K562 (cell line): ENCODE measurements around the gene BTBD18.

Source experiments
- ELK1 ChIP-seq: sonication (generic); formaldehyde crosslinking; IDR thresholded peaks from 2 replicates; pipeline ENCODE4 v1.8.1; 2022; ENCODE audit warnings: missing genetic modification reagents
- EP300 ChIP-seq: IDR thresholded peaks from 2 replicates; pipeline ENCODE4 v1.6.1; 2012; ENCODE audit warnings: low read length, improper control_type of control experiment
- EZH2 ChIP-seq: IDR thresholded peaks from 2 replicates; pipeline ENCODE4 v1.6.1; 2012; ENCODE audit warnings: low read depth, mild to moderate bottlenecking, inconsistent platforms, low read length, borderline replicate concordance
- GTF2E2 ChIP-seq: fragments of 200-800 bp; sonication (Bioruptor generic); IDR thresholded peaks from 2 replicates; pipeline ENCODE4 v1.6.1; 2016; ENCODE audit warnings: missing genetic modification characterization, missing compliant biosample characterization
- HNRNPLL ChIP-seq: fragments of 200-400 bp; formaldehyde crosslinking; IDR thresholded peaks from 2 replicates; pipeline ENCODE4 v1.6.1; 2017; ENCODE audit warnings: low read length, low read depth, mild to moderate bottlenecking; ENCODE audit not compliant: poor library complexity, severe bottlenecking
- POLR2A ChIP-seq: fragments of 450-650 bp; conservative IDR thresholded peaks from 2 replicates; pipeline ENCODE4 v1.6.1; 2016
- YY1 ChIP-seq, 3 experiments: IDR thresholded peaks; 2 replicates each; pipeline ENCODE4 v1.6.1; 2011; ENCODE audit warnings: low read length in 2 of 3, mild to moderate bottlenecking in 2 of 3, moderate library complexity in 2 of 3, borderline replicate concordance in 1 of 3, control low read depth in 1 of 3, low read depth in 1 of 3; ENCODE audit not compliant: insufficient read depth in 3 of 3, insufficient replicate concordance in 2 of 3, control insufficient read depth in 1 of 3, insufficient read length in 1 of 3; ENCODE audit errors: extremely low read depth in 1 of 3
- ZNF232 ChIP-seq: sonication (generic); formaldehyde crosslinking; IDR thresholded peaks from 2 replicates; pipeline ENCODE4 v1.8.0; 2022; ENCODE audit warnings: mild to moderate bottlenecking, missing genetic modification reagents
- ZNF24 ChIP-seq: fragments of 450-650 bp; IDR thresholded peaks from 2 replicates; pipeline ENCODE4 v1.6.1; 2016
- ZNF511 ChIP-seq: sonication (generic); formaldehyde crosslinking; IDR thresholded peaks from 2 replicates; pipeline ENCODE4 v1.8.0; 2022; ENCODE audit warnings: mild to moderate bottlenecking, missing genetic modification reagents
- ZNF586 ChIP-seq: fragments of 450-650 bp; formaldehyde crosslinking; conservative IDR thresholded peaks from 2 replicates; pipeline ENCODE4 v1.4.0; 2020; ENCODE audit warnings: mild to moderate bottlenecking, moderate library complexity
- ZNF717 ChIP-seq: fragments of 250-450 bp; sonication (Bioruptor Pico); IDR thresholded peaks from 2 replicates; pipeline ENCODE4 v1.5.0; 2021

- TF ChIP-seq ZNF717 (CRISPR knock-in tag) (no peak), ZNF586 (CRISPR knock-in tag) (no peak), POLR2A (no peak), ZNF24 (no peak), ZNF232 (CRISPR knock-in tag) (no peak), EP300 (no peak), ELK1 (no peak), ZNF511 (CRISPR knock-in tag) (no peak), EZH2 (no peak), HNRNPLL (no peak), YY1 (IDR thresholded peaks at IDR 0.05; ENCODE audit: borderline replicate concordance in 1 of 3, control insufficient read depth in 1 of 3, extremely low read depth in 1 of 3, insufficient read depth in 3 of 3, insufficient read length in 1 of 3, insufficient replicate concordance in 2 of 3, low read depth in 1 of 3, low read length in 2 of 3) (no peak), GTF2E2 (tag) (no peak)
These were observed 10.7 kb upstream of the BTBD18 start for GRCh38 chr11:57762235-57762861.
